Panc1 (cell line): ENCODE data around the gene LMCD1.

Experiments
- CTCF ChIP-seq: fragments of 450-650 bp; IDR thresholded peaks from 2 replicates; pipeline ENCODE4 v1.5.1; 2017; ENCODE audit warnings: mild to moderate bottlenecking
- POLR2AphosphoS5 ChIP-seq: IDR thresholded peaks from 2 replicates; pipeline ENCODE4 v1.6.1; 2012; ENCODE audit warnings: mild to moderate bottlenecking, low read depth, low read length, moderate library complexity
- SIN3A ChIP-seq: IDR thresholded peaks from 2 replicates; pipeline ENCODE4 v1.6.1; 2012; ENCODE audit warnings: low read depth, mild to moderate bottlenecking, low read length, moderate library complexity, borderline replicate concordance; ENCODE audit not compliant: insufficient read depth
- TCF7L2 ChIP-seq: IDR thresholded peaks from 2 replicates; pipeline ENCODE4 v1.6.1; 2011; ENCODE audit warnings: mild to moderate bottlenecking, low read depth, low read length, inconsistent platforms
- TF ChIP-seq, protein P1 (sequence below), 2 experiments: IDR thresholded peaks; 2 replicates each; pipeline ENCODE4 v1.6.1; 2011 to 2012; ENCODE audit warnings: low read depth in 2 of 2, control low read depth in 1 of 2, low read length in 1 of 2, mild to moderate bottlenecking in 1 of 2, moderate library complexity in 1 of 2; ENCODE audit not compliant: insufficient read depth in 1 of 2

GRCh38 chr3:8484409-8485140 lies 17.0 kb upstream of the LMCD1 start:
- no peak for TF ChIP-seq SIN3A
- no peak for TF ChIP-seq CTCF
- TF ChIP-seq POLR2AphosphoS5: no peak
- TF ChIP-seq, protein P1, sequence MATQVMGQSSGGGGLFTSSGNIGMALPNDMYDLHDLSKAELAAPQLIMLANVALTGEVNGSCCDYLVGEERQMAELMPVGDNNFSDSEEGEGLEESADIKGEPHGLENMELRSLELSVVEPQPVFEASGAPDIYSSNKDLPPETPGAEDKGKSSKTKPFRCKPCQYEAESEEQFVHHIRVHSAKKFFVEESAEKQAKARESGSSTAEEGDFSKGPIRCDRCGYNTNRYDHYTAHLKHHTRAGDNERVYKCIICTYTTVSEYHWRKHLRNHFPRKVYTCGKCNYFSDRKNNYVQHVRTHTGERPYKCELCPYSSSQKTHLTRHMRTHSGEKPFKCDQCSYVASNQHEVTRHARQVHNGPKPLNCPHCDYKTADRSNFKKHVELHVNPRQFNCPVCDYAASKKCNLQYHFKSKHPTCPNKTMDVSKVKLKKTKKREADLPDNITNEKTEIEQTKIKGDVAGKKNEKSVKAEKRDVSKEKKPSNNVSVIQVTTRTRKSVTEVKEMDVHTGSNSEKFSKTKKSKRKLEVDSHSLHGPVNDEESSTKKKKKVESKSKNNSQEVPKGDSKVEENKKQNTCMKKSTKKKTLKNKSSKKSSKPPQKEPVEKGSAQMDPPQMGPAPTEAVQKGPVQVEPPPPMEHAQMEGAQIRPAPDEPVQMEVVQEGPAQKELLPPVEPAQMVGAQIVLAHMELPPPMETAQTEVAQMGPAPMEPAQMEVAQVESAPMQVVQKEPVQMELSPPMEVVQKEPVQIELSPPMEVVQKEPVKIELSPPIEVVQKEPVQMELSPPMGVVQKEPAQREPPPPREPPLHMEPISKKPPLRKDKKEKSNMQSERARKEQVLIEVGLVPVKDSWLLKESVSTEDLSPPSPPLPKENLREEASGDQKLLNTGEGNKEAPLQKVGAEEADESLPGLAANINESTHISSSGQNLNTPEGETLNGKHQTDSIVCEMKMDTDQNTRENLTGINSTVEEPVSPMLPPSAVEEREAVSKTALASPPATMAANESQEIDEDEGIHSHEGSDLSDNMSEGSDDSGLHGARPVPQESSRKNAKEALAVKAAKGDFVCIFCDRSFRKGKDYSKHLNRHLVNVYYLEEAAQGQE (IDR thresholded peaks at IDR 0.05; ENCODE audit: insufficient read depth in 1 of 2, low read depth in 2 of 2, low read length in 1 of 2): no peak
- no peak for TF ChIP-seq TCF7L2
